ENCODE data around the gene HDDC2.
A peak's percentile ranks its signal among the peaks of the same experiment; 100 is the strongest.
"Not testable (repeated sequence)": the region's sequence is repeated elsewhere in the genome, so short reads cannot be mapped to it uniquely, and the experiment has no call there.

HDDC2 gene

DNA sequence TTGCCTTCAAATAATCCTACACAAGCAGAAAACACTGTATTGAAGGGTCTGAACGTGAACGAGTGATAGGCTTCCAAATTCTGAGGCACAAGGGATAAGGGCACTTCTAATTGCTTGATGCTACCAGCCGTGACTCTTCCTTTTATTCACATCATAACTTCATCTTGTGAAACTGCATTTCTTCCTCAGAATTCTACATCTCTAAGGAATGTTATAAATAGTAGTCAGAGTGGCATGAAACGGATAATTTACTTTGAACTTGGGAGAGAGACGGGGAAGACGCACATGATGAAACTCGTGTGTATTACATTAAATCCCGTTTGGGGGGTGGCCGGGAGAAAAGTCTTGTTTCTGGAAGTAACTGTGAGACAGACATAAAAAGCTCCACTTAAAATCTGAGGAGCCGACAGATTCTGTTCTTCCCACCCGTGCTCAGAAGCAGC lies 754 bp downstream of the HDDC2 start:
- peaks cover 24% of the 10 kb centered on the region for H3K36me3 Mint-ChIP-seq (ENCODE audit: insufficient read depth)
- H3K27me3 Mint-ChIP-seq: peaks cover 2% of the 10 kb centered on the region
- H3K27ac Mint-ChIP-seq (ENCODE audit: low read depth): peak overlapping the region; percentile 89
- H3K4me1 Mint-ChIP-seq: peaks cover 60% of the 10 kb centered on the region
- H3K9me3 Mint-ChIP-seq: no peaks in the 10 kb centered on the region
- H3K4me3 Mint-ChIP-seq: peak overlapping the region; percentile 87
- DNase-seq (ENCODE audit: low spot score in 2 of 2) (no peak), ATAC-seq (replicated peaks; ENCODE audit: extremely low read depth, poor library complexity, severe bottlenecking) (no peak)

DNA sequence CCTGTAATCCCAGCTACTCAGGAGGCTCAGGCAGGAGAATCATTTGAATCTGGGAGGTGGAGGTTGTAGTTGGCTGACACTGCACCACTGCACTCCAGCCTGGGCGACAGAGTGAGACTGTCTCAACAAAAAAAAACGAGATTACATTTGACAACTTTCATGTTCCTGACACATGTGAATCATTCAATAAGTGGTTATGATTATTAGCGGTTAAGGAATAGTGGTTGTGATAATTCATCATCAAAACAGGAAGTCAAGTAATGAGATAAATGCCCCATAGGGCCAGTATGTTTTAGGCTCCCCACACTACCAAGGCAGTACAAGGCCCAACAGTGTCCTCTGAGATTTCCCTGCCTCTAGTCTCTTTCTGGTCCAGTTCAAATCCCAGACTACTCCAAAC lies 2.5 kb downstream of the HDDC2 start:
- no peak for DNase-seq (ENCODE audit: low spot score in 2 of 2)
- peak overlapping the region; percentile 87 for H3K4me3 Mint-ChIP-seq
- peak; percentile 57 for ATAC-seq (replicated peaks; ENCODE audit: extremely low read depth, poor library complexity, severe bottlenecking)
- H3K4me1 Mint-ChIP-seq: peaks cover 67% of the 10 kb centered on the region
- H3K36me3 Mint-ChIP-seq (ENCODE audit: insufficient read depth): peaks cover 32% of the 10 kb centered on the region
- no peaks in the 10 kb centered on the region for H3K9me3 Mint-ChIP-seq
- H3K27ac Mint-ChIP-seq (ENCODE audit: low read depth): peak overlapping the region; percentile 89
- no peaks in the 10 kb centered on the region for H3K27me3 Mint-ChIP-seq

DNA sequence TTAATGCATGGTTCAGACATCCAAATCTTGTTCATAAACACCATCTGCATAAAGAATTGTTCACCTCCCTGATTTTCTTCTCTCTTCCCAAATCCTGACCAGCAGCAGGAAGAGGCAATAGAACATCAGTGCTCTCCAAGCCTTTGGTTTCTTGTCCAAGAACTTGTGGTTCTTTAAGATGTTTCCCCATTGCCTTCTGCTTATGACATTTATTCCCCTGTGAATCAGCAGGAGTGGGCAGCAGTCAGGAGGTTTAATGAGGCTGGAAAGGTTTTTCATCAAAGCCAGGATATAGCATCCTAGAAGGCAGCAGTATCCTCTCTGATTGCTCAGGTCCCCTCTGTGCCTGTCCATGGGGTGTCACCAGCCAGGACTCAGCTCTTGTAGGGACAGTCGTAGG lies 5.3 kb downstream of the HDDC2 start:
- H3K27me3 Mint-ChIP-seq: no peaks in the 10 kb centered on the region
- no peak overlapping the region for H3K4me3 Mint-ChIP-seq
- H3K9me3 Mint-ChIP-seq: no peaks in the 10 kb centered on the region
- no peak for DNase-seq (ENCODE audit: low spot score in 2 of 2)
- peaks cover 61% of the 10 kb centered on the region for H3K4me1 Mint-ChIP-seq
- no peak for ATAC-seq (replicated peaks; ENCODE audit: extremely low read depth, poor library complexity, severe bottlenecking)
- H3K36me3 Mint-ChIP-seq (ENCODE audit: insufficient read depth): peaks cover 42% of the 10 kb centered on the region
- H3K27ac Mint-ChIP-seq (ENCODE audit: low read depth): no peak overlapping the region

DNA sequence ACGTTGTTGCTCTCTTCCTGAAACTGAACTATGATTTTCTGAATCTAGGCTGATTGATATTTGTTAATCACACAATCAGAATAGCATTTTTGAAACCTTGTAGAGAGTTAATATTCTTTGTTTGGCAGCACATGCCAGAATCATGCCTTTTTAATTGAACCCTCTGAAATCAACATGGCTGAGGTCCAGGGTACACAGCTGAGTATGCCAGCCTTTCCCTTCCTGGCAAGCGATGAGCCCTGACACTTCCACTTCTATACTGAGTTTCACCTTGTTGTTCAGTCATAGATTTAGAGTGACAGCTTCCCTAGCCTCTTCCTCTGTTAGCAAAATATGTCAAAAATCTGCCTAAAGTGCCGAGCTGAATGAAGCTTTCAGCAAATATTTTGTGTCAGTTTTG lies 6.8 kb downstream of the HDDC2 start:
- Mint-ChIP-seq H3K27me3 (no peaks in the 10 kb centered on the region), H3K27ac (ENCODE audit: low read depth) (no peak overlapping the region), H3K9me3 (no peaks in the 10 kb centered on the region), H3K4me3 (no peak overlapping the region), H3K36me3 (ENCODE audit: insufficient read depth) (peaks cover 46% of the 10 kb centered on the region), H3K4me1 (peaks cover 47% of the 10 kb centered on the region)
- no peak for DNase-seq (ENCODE audit: low spot score in 2 of 2)
- no peak for ATAC-seq (replicated peaks; ENCODE audit: extremely low read depth, poor library complexity, severe bottlenecking)

DNA sequence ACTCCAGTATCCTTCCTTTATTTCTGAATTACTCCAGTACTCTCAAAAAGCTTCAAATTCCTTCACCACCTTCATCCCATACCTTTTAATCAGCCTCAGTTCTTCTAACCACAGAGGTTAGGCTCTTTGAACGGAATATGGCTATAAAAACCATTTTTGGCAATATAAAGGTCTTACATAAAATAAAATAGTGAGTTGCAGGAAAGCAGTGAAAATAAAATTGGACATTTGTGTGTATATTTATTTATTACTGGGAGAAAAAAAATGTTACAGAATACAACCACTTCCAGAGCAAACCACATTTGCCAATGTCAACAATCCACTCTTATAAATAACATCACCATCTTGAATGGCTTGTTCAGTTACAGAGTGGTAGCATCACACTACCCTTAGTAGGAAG lies 7.7 kb downstream of the HDDC2 start:
- H3K4me1 Mint-ChIP-seq: peaks cover 39% of the 10 kb centered on the region

DNA sequence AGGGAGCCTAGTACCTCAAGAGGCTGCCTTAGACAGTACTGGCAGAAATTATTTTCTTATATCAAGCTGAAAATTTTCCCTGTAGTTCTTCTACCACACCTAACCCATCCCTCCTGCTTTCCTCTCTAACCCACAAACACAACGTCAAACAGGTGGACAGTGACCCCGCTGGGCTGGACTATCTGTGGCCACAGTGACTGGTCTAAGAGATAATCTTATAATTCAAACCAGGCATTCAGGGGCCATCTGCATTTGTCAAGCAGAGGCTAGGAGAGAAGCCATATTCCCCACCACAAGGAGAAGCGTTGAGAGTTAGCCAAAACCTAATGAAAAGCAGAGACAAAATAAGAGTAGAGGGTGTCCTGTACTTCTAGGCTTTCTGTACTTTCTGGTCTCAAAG lies 8.2 kb downstream of the HDDC2 start:
- Mint-ChIP-seq H3K27ac (ENCODE audit: low read depth) (peak overlapping the region; percentile 65), H3K36me3 (ENCODE audit: insufficient read depth) (peaks cover 38% of the 10 kb centered on the region), H3K27me3 (no peaks in the 10 kb centered on the region), H3K9me3 (no peaks in the 10 kb centered on the region), H3K4me3 (no peak overlapping the region), H3K4me1 (peaks cover 35% of the 10 kb centered on the region)
- DNase-seq (ENCODE audit: low spot score in 2 of 2): no peak
- no peak for ATAC-seq (replicated peaks; ENCODE audit: extremely low read depth, poor library complexity, severe bottlenecking)

More for the DNA sequence above, 7.7 kb downstream of the HDDC2 start:
- Mint-ChIP-seq H3K9me3 (no peaks in the 10 kb centered on the region), H3K27me3 (no peaks in the 10 kb centered on the region), H3K4me3 (no peak overlapping the region), H3K36me3 (ENCODE audit: insufficient read depth) (peaks cover 41% of the 10 kb centered on the region), H3K27ac (ENCODE audit: low read depth) (peak overlapping the region; percentile 65)
- DNase-seq (ENCODE audit: low spot score in 2 of 2) (no peak), ATAC-seq (replicated peaks; ENCODE audit: extremely low read depth, poor library complexity, severe bottlenecking) (no peak)

DNA sequence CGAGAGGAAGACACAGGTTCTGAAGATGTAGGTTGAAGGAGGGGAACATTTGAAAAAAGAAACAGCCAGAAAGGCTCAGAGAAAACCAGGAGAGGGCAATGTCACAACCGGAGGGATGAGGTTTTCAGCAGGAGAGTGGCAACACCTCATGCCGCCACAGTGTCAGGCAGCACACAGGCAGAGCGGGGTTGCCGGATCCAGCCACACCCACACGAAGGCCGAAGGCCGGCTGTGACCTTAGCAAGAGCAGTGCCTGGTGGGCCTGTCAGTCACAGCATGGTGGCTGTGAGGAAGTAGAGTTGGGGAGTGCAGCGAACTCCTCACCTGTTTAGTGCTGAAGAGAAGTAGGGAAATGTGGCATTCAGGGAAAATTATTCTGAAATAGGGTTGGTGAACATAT lies 14.0 kb downstream of the HDDC2 start:
- no peak for DNase-seq (ENCODE audit: low spot score in 2 of 2)
- peaks cover 22% of the 10 kb centered on the region for H3K36me3 Mint-ChIP-seq (ENCODE audit: insufficient read depth)
- peaks cover 57% of the 10 kb centered on the region for H3K4me1 Mint-ChIP-seq
- H3K9me3 Mint-ChIP-seq: peaks cover 1% of the 10 kb centered on the region
- no peaks in the 10 kb centered on the region for H3K27me3 Mint-ChIP-seq
- H3K27ac Mint-ChIP-seq (ENCODE audit: low read depth): no peak overlapping the region
- H3K4me3 Mint-ChIP-seq: no peak overlapping the region
- ATAC-seq (replicated peaks; ENCODE audit: extremely low read depth, poor library complexity, severe bottlenecking): no peak

DNA sequence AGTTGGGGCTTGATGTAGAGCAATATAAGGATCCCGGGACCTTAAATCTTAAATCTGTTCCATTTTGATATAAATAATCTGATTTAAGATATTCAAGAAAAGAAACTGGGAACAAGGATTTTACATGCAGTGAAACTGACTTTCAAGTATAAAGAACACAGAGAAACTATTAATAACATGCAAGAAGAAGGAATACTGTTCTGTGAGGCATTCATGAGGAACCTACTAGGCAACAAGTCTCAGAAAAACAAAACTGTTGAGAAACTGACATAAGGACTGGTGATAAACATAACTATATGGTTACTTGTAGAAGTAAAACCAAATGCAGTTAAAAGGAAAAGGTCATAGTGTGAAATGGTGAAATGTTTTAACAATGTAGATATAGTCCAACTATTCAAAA lies 15.8 kb downstream of the HDDC2 start:
- no peaks in the 10 kb centered on the region for H3K27me3 Mint-ChIP-seq
- peaks cover 64% of the 10 kb centered on the region for H3K4me1 Mint-ChIP-seq
- no peak overlapping the region for H3K4me3 Mint-ChIP-seq
- H3K36me3 Mint-ChIP-seq (ENCODE audit: insufficient read depth): peaks cover 11% of the 10 kb centered on the region
- no peak overlapping the region for H3K27ac Mint-ChIP-seq (ENCODE audit: low read depth)
- ATAC-seq (replicated peaks; ENCODE audit: extremely low read depth, poor library complexity, severe bottlenecking): no peak
- H3K9me3 Mint-ChIP-seq: peaks cover 13% of the 10 kb centered on the region
- no peak for DNase-seq (ENCODE audit: low spot score in 2 of 2)

DNA sequence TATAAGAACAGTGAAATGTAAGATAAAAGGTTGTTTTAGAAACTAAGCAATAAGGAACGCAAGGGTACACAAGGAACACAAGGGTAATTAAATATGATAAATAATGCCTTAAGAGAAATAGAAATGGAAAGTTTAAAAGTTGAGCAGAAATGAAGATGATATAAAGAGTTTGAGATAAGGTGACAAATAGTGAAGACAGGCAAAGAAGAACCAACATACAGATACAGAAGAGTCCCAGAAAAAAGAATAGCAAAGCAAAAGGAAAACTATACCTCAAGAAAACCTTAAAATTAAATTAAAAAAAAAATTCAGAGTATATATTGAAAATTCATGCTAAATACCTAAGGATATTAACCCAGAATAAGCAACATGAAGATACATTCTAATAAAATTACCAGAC lies 16.4 kb downstream of the HDDC2 start:
- no peaks in the 10 kb centered on the region for H3K27me3 Mint-ChIP-seq
- H3K4me1 Mint-ChIP-seq: peaks cover 66% of the 10 kb centered on the region
- H3K36me3 Mint-ChIP-seq (ENCODE audit: insufficient read depth): peaks cover 11% of the 10 kb centered on the region
- H3K4me3 Mint-ChIP-seq: no peak overlapping the region
- DNase-seq (ENCODE audit: low spot score in 2 of 2): no peak
- H3K9me3 Mint-ChIP-seq: peaks cover 14% of the 10 kb centered on the region
- ATAC-seq (replicated peaks; ENCODE audit: extremely low read depth, poor library complexity, severe bottlenecking): no peak
- H3K27ac Mint-ChIP-seq (ENCODE audit: low read depth): peak overlapping the region; percentile 4

DNA sequence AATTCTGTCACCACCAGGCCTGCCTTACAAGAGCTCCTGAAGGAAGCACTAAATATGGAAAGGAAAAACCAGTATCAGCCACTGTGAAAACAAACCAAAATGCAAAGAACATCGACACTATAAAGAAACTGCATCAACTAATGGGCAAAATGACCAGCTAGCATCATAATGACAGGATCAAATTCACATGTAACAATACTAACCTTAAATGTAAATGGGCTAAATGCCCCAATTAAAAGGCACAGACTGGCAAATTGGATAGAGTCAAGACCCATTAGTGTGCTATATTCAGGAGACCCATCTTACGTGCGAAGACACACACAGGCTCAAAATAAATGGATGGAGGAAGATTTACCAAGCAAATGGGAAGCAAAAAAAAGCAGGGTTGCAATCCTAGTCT lies 19.3 kb downstream of the HDDC2 start:
- not testable (repeated sequence) for H3K4me3 Mint-ChIP-seq; DNase-seq (ENCODE audit: low spot score in 2 of 2); ATAC-seq (replicated peaks; ENCODE audit: extremely low read depth, poor library complexity, severe bottlenecking); H3K27ac Mint-ChIP-seq (ENCODE audit: low read depth); H3K36me3 Mint-ChIP-seq (ENCODE audit: insufficient read depth); H3K27me3 Mint-ChIP-seq
- Mint-ChIP-seq H3K4me1 (peaks cover 71% of the 10 kb centered on the region), H3K9me3 (peaks cover 14% of the 10 kb centered on the region)

DNA sequence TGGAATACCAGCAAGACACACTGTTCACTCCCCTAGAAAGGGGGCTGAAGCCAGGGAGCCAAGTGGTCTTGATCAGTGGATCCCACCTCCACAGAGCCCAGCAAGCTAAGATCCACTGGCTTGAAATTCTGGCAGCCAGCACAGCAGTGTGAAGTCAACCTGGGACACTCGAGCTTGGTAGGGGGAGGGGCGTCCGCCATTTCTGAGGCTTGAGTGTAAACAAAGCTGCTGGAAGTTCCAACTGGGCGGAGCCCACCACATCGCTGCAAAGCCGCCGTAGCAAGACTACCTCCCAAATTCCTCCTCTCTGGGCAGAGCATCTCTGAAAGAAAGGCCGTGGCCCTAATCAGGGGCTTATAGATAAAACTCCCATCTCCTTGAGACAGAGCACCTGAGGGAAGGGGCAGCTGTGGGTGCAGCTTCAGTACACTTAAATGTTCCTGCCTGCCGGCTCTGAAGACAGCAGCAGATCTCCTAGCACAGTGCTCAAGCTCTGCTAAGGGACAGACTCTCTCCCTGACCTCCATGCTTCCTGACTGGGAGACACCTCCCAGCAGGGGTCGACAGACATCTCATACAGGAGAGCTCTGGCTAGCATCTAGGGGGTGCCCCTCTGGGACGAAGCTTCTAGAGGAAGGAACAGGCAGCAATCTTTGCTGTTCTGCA lies 21.3 kb downstream of the HDDC2 start:
- peaks cover 14% of the 10 kb centered on the region for H3K36me3 Mint-ChIP-seq (ENCODE audit: insufficient read depth)
- peaks cover 14% of the 10 kb centered on the region for H3K9me3 Mint-ChIP-seq
- H3K27me3 Mint-ChIP-seq; DNase-seq (ENCODE audit: low spot score in 2 of 2); ATAC-seq (replicated peaks; ENCODE audit: extremely low read depth, poor library complexity, severe bottlenecking); H3K4me3 Mint-ChIP-seq: not testable (repeated sequence)
- peak overlapping the region; percentile 22 for H3K27ac Mint-ChIP-seq (ENCODE audit: low read depth)
- peaks cover 75% of the 10 kb centered on the region for H3K4me1 Mint-ChIP-seq

DNA sequence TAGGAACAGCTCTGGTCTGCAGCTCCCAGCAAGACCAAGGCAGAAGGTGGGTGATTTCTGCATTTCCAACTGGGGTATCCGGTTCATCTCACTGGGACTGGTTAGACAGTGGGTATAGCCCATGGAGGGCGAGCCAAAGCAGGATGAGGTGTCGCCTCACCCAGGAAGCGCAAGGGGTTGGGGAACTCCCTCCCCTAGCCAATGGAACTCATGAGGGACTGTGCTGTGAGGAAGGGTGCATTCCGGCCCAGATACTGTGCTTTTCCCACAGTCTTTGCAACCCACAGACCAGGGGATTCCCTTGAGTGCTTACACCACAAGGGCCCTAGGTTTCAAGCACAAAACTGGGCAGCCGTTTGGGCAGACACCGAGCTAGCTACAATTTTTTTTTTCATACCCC lies 21.8 kb downstream of the HDDC2 start:
- Mint-ChIP-seq H3K36me3 (ENCODE audit: insufficient read depth) (peaks cover 16% of the 10 kb centered on the region), H3K9me3 (peaks cover 14% of the 10 kb centered on the region), H3K4me3 (no peak overlapping the region), H3K4me1 (peaks cover 75% of the 10 kb centered on the region), H3K27ac (ENCODE audit: low read depth) (no peak overlapping the region), H3K27me3 (no peaks in the 10 kb centered on the region)
- ATAC-seq (replicated peaks; ENCODE audit: extremely low read depth, poor library complexity, severe bottlenecking) (no peak), DNase-seq (ENCODE audit: low spot score in 2 of 2) (no peak)

DNA sequence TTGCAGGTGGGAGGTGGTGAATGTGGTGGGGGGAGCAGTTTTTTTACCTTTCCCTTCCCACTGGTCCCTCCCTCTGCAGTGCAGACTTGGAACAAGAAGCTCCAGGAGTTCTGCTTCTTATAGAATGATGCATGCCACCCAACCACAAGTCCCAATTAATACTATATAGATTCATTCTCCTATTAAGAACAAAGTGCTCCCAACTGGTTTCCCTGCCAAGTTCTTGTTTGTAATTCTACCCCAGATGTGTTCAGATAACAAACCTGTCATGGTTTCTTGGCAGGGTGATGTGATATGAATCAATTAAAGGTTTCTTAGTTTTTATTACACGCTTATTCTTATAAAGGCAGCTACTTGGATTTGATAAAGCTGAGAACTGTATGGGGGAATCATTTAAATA lies 23.9 kb downstream of the HDDC2 start:
- Mint-ChIP-seq H3K27ac (ENCODE audit: low read depth) (no peak overlapping the region), H3K4me1 (peaks cover 55% of the 10 kb centered on the region), H3K27me3 (no peaks in the 10 kb centered on the region), H3K36me3 (ENCODE audit: insufficient read depth) (peaks cover 20% of the 10 kb centered on the region), H3K4me3 (no peak overlapping the region), H3K9me3 (peaks cover 14% of the 10 kb centered on the region)
- ATAC-seq (replicated peaks; ENCODE audit: extremely low read depth, poor library complexity, severe bottlenecking) (no peak), DNase-seq (ENCODE audit: low spot score in 2 of 2) (no peak)
